HEK293 (cell line): ENCODE data around the gene ANO2.

ENCODE experiments used
- CTCF ChIA-PET: fragments of 350-600 bp; formaldehyde crosslinking; extraction: SDS; loops from one replicate; lab custom pipeline; 2021; ENCODE audit warnings: antibody characterized with exemption; lab: Yijun Ruan, JAX
- POLR2A ChIA-PET: fragments of 300-600 bp; formaldehyde crosslinking; extraction: SDS; loops from one replicate; lab custom pipeline; 2020; ENCODE audit warnings: antibody characterized with exemption, inconsistent platforms; lab: Yijun Ruan, JAX
- H3K27ac ChIP-seq: fragments of 200-500 bp; sonication (Bioruptor generic); 2 replicates; pipeline ENCODE4 v1.5.1; 2014; ENCODE audit warnings: low read depth, low read length, control low read depth, inconsistent platforms; ENCODE audit errors: extremely low read depth
- H3K36me3 ChIP-seq, 2 experiments: fragments of 200-500 bp in 1 of 2; sonication (Bioruptor generic) in 1 of 2; 1 replicate in 1 of 2; 2 replicates in 1 of 2; pipeline ENCODE4 v1.5.1; 2014 to 2017; ENCODE audit warnings: inconsistent platforms in 2 of 2, low read length in 2 of 2; ENCODE audit not compliant: control insufficient read depth in 2 of 2, insufficient read depth in 1 of 2
- H3K4me1 ChIP-seq: fragments of 200-500 bp; sonication (Bioruptor generic); 2 replicates; pipeline ENCODE4 v1.5.1; 2014; ENCODE audit warnings: mild to moderate bottlenecking, low read length, inconsistent platforms; ENCODE audit not compliant: control insufficient read depth, insufficient read depth
- H3K4me3 ChIP-seq: 2 replicates; pipeline ENCODE4 v1.5.1; 2011; ENCODE audit warnings: low read depth, mild to moderate bottlenecking, control low read depth, low read length, moderate library complexity
- H3K9me3 ChIP-seq: fragments of 200-500 bp; sonication (Bioruptor generic); 2 replicates; pipeline ENCODE4 v1.5.1; 2014; ENCODE audit warnings: low read depth, low read length, inconsistent platforms; ENCODE audit not compliant: control insufficient read depth, insufficient read depth
- PATZ1 ChIP-seq: fragments of 450-650 bp; formaldehyde crosslinking; IDR thresholded peaks from 2 replicates; pipeline ENCODE4 v1.5.1; 2016; ENCODE audit warnings: missing biosample characterization, missing genetic modification characterization
- PRDM2 ChIP-seq: fragments of 450-650 bp; formaldehyde crosslinking; IDR thresholded peaks from 2 replicates; pipeline ENCODE4 v1.5.1; 2016; ENCODE audit warnings: missing biosample characterization, missing genetic modification characterization, borderline replicate concordance
- WT1 ChIP-seq: fragments of 450-650 bp; formaldehyde crosslinking; IDR thresholded peaks from 2 replicates; pipeline ENCODE4 v1.5.1; 2016; ENCODE audit warnings: missing biosample characterization, missing genetic modification characterization
- ZBTB17 ChIP-seq: fragments of 450-650 bp; formaldehyde crosslinking; IDR thresholded peaks from 2 replicates; pipeline ENCODE4 v1.5.1; 2016; ENCODE audit warnings: missing biosample characterization, missing genetic modification characterization
- ZBTB7A ChIP-seq: fragments of 450-650 bp; formaldehyde crosslinking; IDR thresholded peaks from 2 replicates; pipeline ENCODE4 v1.5.1; 2016; ENCODE audit warnings: low read depth, missing biosample characterization, missing genetic modification characterization
- ZEB2 ChIP-seq: fragments of 450-650 bp; formaldehyde crosslinking; IDR thresholded peaks from 2 replicates; pipeline ENCODE4 v1.5.1; 2016; ENCODE audit warnings: missing biosample characterization, missing genetic modification characterization
- ZNF133 ChIP-seq: fragments of 450-650 bp; formaldehyde crosslinking; IDR thresholded peaks from 2 replicates; pipeline ENCODE4 v1.5.1; 2016; ENCODE audit warnings: missing biosample characterization, missing genetic modification characterization
- ZNF148 ChIP-seq: fragments of 450-650 bp; formaldehyde crosslinking; IDR thresholded peaks from 2 replicates; pipeline ENCODE4 v1.5.0; 2017; ENCODE audit warnings: missing biosample characterization, missing genetic modification characterization, borderline replicate concordance
- ZNF184 ChIP-seq: fragments of 450-650 bp; IDR thresholded peaks from 2 replicates; pipeline ENCODE4 v1.5.1; 2018; ENCODE audit warnings: missing biosample characterization, mild to moderate bottlenecking, missing genetic modification characterization
- ZNF23 ChIP-seq: fragments of 450-650 bp; formaldehyde crosslinking; IDR thresholded peaks from 2 replicates; pipeline ENCODE4 v1.5.1; 2016; ENCODE audit warnings: missing biosample characterization, missing genetic modification characterization, borderline replicate concordance
- ZNF391 ChIP-seq: fragments of 450-650 bp; formaldehyde crosslinking; IDR thresholded peaks from 2 replicates; pipeline ENCODE4 v1.5.1; 2016; ENCODE audit warnings: low read depth, missing biosample characterization, missing genetic modification characterization, borderline replicate concordance
- ZNF404 ChIP-seq: fragments of 450-650 bp; formaldehyde crosslinking; IDR thresholded peaks from 2 replicates; pipeline ENCODE4 v1.5.1; 2017; ENCODE audit warnings: missing biosample characterization, missing genetic modification characterization
- ZNF473 ChIP-seq: fragments of 450-650 bp; formaldehyde crosslinking; IDR thresholded peaks from 2 replicates; pipeline ENCODE4 v1.5.1; 2017; ENCODE audit warnings: missing biosample characterization, missing genetic modification characterization
- ZNF510 ChIP-seq: fragments of 450-650 bp; formaldehyde crosslinking; IDR thresholded peaks from 2 replicates; pipeline ENCODE4 v1.5.1; 2018; ENCODE audit warnings: mild to moderate bottlenecking, missing genetic modification characterization, missing biosample characterization; ENCODE audit not compliant: insufficient replicate concordance
- ZNF645 ChIP-seq: fragments of 450-650 bp; formaldehyde crosslinking; IDR thresholded peaks from 2 replicates; pipeline ENCODE4; 2016; ENCODE audit warnings: missing biosample characterization, missing genetic modification characterization
- ZNF76 ChIP-seq: fragments of 450-650 bp; formaldehyde crosslinking; IDR thresholded peaks from 2 replicates; pipeline ENCODE4; 2016; ENCODE audit warnings: low read depth, missing biosample characterization, missing genetic modification characterization, borderline replicate concordance

Gene ANO2

GRCh38 chr12:5716976-5717375, 228.1 kb downstream of the ANO2 start:
- Histone ChIP-seq H3K4me3 (no peak overlapping the region), H3K27ac (no peak overlapping the region), H3K4me1 (no peaks in the 10 kb centered on the region), H3K9me3 (no peaks in the 10 kb centered on the region), H3K36me3 (no peaks in the 10 kb centered on the region)
- TF ChIP-seq WT1 (tag by site-specific recombination) (no peak), ZNF184 (no peak), ZEB2 (tag by site-specific recombination) (no peak), ZNF23 (no peak), ZBTB7A (no peak), ZNF404 (tag by site-specific recombination) (no peak), ZNF510 (tag by site-specific recombination) (no peak), PRDM2 (tag by site-specific recombination) (no peak), ZNF645 (tag by site-specific recombination) (no peak), ZNF148 (tag by site-specific recombination) (no peak)
- POLR2A ChIA-PET, result no interaction called here
- CTCF ChIA-PET, result no interaction called here

- H3K36me3 ChIP-seq, result no peaks in the 10 kb centered on the region
- no peaks in the 10 kb centered on the region for H3K4me1 ChIP-seq
- CTCF ChIA-PET, result no interaction called here
- H3K9me3 ChIP-seq, result no peaks in the 10 kb centered on the region
- H3K27ac ChIP-seq, result no peak overlapping the region
- TF ChIP-seq ZNF391 (tag by site-specific recombination) (no peak), ZNF510 (tag by site-specific recombination) (no peak), ZBTB17 (tag by site-specific recombination) (no peak), ZNF473 (tag by site-specific recombination) (no peak), ZNF76 (tag by site-specific recombination) (no peak), ZNF133 (tag by site-specific recombination) (no peak), PATZ1 (tag by site-specific recombination) (no peak)
- TF ChIP-seq, all 188 proteins: peak for 0
- POLR2A ChIA-PET, result no interaction called here
- H3K4me3 ChIP-seq, result no peak overlapping the region
Measured at GRCh38 chr12:5716201-5716600, 228.9 kb downstream of the ANO2 start.
